Activated B cell treated with CpG ODN at 0.5 μM for 24 hours (primary cell): ENCODE results near the gene SUMF1. TPM values are rescaled to one million over a fixed set of nuclear protein-coding genes. Genes with fewer than 3 reads are reported as not detected.

Experiments used
- ATAC-seq: fragments of 200-7000 bp; cut with Tn5 transposase; one replicate; pipeline ENCODE4 v1.10.0; 2021; ENCODE audit warnings: low read depth, mild to moderate bottlenecking, moderate library complexity
- CTCF ChIA-PET: fragments of 350-600 bp; sonication (Branson Sonifier 250); formaldehyde crosslinking; loops from one replicate; lab custom pipeline; 2021; ENCODE audit warnings: antibody characterized with exemption; lab: Charles Lee
- POLR2A ChIA-PET: fragments of 350-600 bp; sonication (Branson Sonifier 250); formaldehyde crosslinking; loops from one replicate; lab custom pipeline; 2021; ENCODE audit warnings: antibody characterized with exemption; lab: Charles Lee
- DNase-seq: peaks from one replicate; pipeline ENCODE4 v3.0.0; 2022
- H3K27ac Mint-ChIP-seq: one replicate; pipeline ENCODE4 v1.8.0; 2020; ENCODE audit warnings: mixed read lengths
- H3K27me3 Mint-ChIP-seq: one replicate; pipeline ENCODE4 v1.8.0; 2021; ENCODE audit warnings: mixed read lengths
- H3K36me3 Mint-ChIP-seq: one replicate; pipeline ENCODE4 v1.8.0; 2021; ENCODE audit warnings: low read depth, mixed read lengths
- H3K4me1 Mint-ChIP-seq: one replicate; pipeline ENCODE4 v1.8.0; 2021; ENCODE audit warnings: mixed read lengths
- H3K4me3 Mint-ChIP-seq: one replicate; pipeline ENCODE4 v1.8.0; 2020; ENCODE audit warnings: mild to moderate bottlenecking, mixed read lengths
- H3K9me3 Mint-ChIP-seq: one replicate; pipeline ENCODE4 v1.8.0; 2020; ENCODE audit warnings: mixed read lengths
- intact Hi-C: fragments of 100-400 bp; cut with micrococcal nuclease; formaldehyde crosslinking; loops from one replicate; pipeline ENCODE4 v1.15.1; 2024
- total RNA-seq: library from RNA; stranded (reverse); gene quantifications from 2 replicates; pipeline ENCODE4 v1.2.3, GENCODE V29; 2022
- TF ChIP-seq, protein P1 (sequence below): fragments of 200-600 bp; IDR thresholded peaks from one replicate; pipeline ENCODE4 v1.8.0; 2022; ENCODE audit warnings: antibody characterized with exemption, mild to moderate bottlenecking

Gene SUMF1
- total RNA-seq, 1 donor from 2014 or later, result 20.7 TPM

DNA sequence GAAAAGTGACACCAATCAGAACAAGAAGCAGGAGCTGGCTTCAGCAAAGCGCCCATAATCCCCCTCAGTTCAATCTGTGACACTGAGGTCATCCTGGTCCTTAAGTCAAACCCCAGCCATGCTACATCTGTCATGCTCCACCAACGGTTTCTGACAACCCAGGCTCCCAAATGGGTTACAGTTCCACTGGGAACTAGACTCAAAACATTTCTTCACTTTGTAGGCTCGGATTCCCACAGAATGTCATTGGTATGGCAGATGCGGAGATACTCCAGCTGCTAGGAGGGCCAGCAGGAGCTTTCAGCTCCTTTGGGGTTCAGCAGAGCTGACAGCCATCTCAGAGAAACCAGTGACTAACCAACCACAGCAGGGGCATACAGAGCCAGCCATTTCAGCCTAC lies 48.9 kb downstream of the SUMF1 start:
- TF ChIP-seq, protein P1, sequence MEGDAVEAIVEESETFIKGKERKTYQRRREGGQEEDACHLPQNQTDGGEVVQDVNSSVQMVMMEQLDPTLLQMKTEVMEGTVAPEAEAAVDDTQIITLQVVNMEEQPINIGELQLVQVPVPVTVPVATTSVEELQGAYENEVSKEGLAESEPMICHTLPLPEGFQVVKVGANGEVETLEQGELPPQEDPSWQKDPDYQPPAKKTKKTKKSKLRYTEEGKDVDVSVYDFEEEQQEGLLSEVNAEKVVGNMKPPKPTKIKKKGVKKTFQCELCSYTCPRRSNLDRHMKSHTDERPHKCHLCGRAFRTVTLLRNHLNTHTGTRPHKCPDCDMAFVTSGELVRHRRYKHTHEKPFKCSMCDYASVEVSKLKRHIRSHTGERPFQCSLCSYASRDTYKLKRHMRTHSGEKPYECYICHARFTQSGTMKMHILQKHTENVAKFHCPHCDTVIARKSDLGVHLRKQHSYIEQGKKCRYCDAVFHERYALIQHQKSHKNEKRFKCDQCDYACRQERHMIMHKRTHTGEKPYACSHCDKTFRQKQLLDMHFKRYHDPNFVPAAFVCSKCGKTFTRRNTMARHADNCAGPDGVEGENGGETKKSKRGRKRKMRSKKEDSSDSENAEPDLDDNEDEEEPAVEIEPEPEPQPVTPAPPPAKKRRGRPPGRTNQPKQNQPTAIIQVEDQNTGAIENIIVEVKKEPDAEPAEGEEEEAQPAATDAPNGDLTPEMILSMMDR, result no peak
- Mint-ChIP-seq H3K4me3 (no peak overlapping the region), H3K9me3 (no peaks in the 10 kb centered on the region), H3K27me3 (no peaks in the 10 kb centered on the region), H3K27ac (no peak overlapping the region), H3K4me1 (peaks cover 8% of the 10 kb centered on the region), H3K36me3 (peaks cover 43% of the 10 kb centered on the region)
- no peak for ATAC-seq
- intact Hi-C loops, result no loop called here
- DNase-seq, result no peak
- ChIA-PET POLR2A (no interaction called here), CTCF (no interaction called here)

DNA sequence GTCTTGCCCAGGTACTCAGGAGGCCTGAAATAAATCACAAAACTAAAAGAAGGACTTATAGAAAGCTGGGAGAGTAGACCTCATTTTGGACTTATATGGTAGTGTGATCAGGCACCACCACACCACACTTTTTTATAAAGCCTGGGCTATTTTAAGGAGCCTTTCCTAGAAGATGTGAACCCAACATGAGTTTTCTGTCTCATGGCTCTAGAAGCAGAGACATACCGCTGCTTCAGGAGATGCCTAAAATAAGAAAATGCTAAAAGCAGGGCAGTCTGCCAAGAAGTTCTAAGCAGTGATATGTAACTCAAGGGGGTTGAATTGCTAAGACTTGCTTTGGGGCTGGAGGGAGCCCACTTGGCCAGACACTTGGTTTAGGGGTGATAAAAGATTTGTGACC lies 49.6 kb downstream of the SUMF1 start:
- CTCF ChIA-PET, result no interaction called here
- Mint-ChIP-seq H3K27ac (no peak overlapping the region), H3K4me1 (peaks cover 8% of the 10 kb centered on the region)

DNA sequence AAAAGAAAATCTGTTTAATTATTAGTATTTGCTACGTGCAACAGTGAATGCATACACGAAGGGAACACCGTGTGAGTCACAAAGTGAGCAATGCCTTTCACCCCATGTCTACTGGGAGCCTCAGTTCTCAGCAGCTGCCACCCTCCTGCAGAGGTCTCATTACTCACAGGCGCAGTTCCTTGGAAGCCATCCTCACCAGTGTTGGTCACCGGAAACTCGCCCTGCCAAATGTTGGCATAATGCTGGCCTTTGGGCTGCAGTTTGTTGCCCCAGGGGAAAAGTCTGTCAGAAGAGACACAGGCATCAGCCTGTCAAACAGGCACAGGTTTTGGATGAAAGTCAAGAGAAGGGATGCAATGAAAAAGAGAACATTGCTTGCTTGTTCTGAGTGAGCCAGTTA lies 50.1 kb downstream of the SUMF1 start:
- ATAC-seq, result no peak
- intact Hi-C loops, result no loop called here

More for the DNA sequence above, 49.6 kb downstream of the SUMF1 start:
- no peak overlapping the region for H3K4me3 Mint-ChIP-seq
- peaks cover 48% of the 10 kb centered on the region for H3K36me3 Mint-ChIP-seq
- no peaks in the 10 kb centered on the region for H3K27me3 Mint-ChIP-seq
- POLR2A ChIA-PET, result no interaction called here
- DNase-seq (no peak), ATAC-seq (no peak)
- intact Hi-C loops, result no loop called here
- H3K9me3 Mint-ChIP-seq, result no peaks in the 10 kb centered on the region
- TF ChIP-seq, protein P1, result no peak

DNA sequence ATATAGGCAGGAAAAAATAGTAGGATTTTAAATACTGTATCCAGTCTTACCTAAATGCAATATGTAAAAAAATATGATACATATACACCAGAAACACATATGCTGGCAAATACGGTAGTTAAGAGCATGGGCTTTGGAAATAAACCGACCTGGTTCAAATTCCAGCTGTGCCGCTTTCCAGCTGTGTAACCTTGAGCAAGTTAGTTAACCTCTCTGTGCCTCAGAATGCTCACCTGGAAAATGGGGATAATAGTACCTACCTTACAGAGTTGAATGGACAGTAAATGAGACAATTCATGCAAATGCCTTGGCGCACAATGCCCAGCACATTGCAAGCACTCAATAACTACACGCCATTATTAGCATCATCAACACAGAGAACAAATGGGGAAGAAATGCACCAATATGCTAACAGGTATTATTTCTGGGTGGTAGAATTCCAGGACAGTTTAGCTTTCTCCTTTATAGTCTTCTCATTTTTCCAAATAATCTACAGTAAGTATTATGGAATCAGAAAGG lies 50.6 kb downstream of the SUMF1 start:
- ATAC-seq (no peak), DNase-seq (no peak)
- TF ChIP-seq, protein P1, result no peak
- Mint-ChIP-seq H3K9me3 (no peaks in the 10 kb centered on the region), H3K27me3 (no peaks in the 10 kb centered on the region), H3K27ac (no peak overlapping the region), H3K4me1 (peaks cover 4% of the 10 kb centered on the region), H3K36me3 (peaks cover 55% of the 10 kb centered on the region), H3K4me3 (no peak overlapping the region)
- intact Hi-C loops, result no loop called here
- ChIA-PET POLR2A (no interaction called here), CTCF (no interaction called here)

More for the DNA sequence above, 50.1 kb downstream of the SUMF1 start:
- ChIA-PET POLR2A (no interaction called here), CTCF (no interaction called here)
- Mint-ChIP-seq H3K27me3 (no peaks in the 10 kb centered on the region), H3K36me3 (peaks cover 53% of the 10 kb centered on the region), H3K4me3 (no peak overlapping the region), H3K9me3 (no peaks in the 10 kb centered on the region), H3K27ac (no peak overlapping the region), H3K4me1 (peaks cover 8% of the 10 kb centered on the region)
- DNase-seq, result no peak
- TF ChIP-seq, protein P1, result no peak

DNA sequence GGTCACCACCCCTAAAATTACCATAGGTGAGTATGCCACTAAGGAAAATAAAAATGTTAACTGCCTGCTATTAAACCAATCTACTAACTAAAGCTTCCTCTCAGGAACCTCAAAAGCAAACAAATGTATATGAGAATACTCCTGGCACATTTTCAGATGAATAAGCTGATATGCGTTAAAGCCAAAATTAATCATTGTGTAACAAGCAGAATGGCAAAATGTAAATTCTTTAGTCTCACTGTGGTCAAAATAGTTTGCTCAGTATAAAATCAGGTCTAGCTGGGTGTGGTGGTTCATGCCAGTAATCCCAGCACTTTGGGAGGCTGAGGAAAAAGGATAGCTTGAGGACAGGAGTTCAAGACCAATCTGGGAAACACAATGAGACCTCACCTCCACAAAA lies 53.6 kb downstream of the SUMF1 start:
- H3K27me3 Mint-ChIP-seq, result no peaks in the 10 kb centered on the region
- DNase-seq (no peak), ATAC-seq (no peak)
- TF ChIP-seq, protein P1, result no peak
- ChIA-PET POLR2A (no interaction called here), CTCF (no interaction called here)
- H3K36me3 Mint-ChIP-seq, result peaks cover 70% of the 10 kb centered on the region
- H3K27ac Mint-ChIP-seq, result no peak overlapping the region
- peaks cover 3% of the 10 kb centered on the region for H3K4me1 Mint-ChIP-seq
- no peaks in the 10 kb centered on the region for H3K9me3 Mint-ChIP-seq
- no peak overlapping the region for H3K4me3 Mint-ChIP-seq
- intact Hi-C loops, result no loop called here
